Ectodermal cell (in vitro differentiated cells): ENCODE data around the gene TSPOAP1.

Experiments
- H3K27ac ChIP-seq: 2 replicates; pipeline ENCODE4 v1.7.0; 2013; ENCODE audit warnings: mild to moderate bottlenecking, low read depth, low read length; ENCODE audit not compliant: insufficient read depth, poor library complexity, severe bottlenecking
- H3K27me3 ChIP-seq: 2 replicates; pipeline ENCODE4 v1.7.0; 2013; ENCODE audit warnings: mild to moderate bottlenecking, low read length; ENCODE audit not compliant: insufficient read depth, control insufficient read depth, poor library complexity, severe bottlenecking
- H3K36me3 ChIP-seq: one replicate; pipeline ENCODE4 v1.7.0; 2013; ENCODE audit warnings: low read length; ENCODE audit not compliant: control insufficient read depth, insufficient read depth
- H3K4me1 ChIP-seq: one replicate; pipeline ENCODE4 v1.7.0; 2013; ENCODE audit warnings: low read length; ENCODE audit not compliant: control insufficient read depth, insufficient read depth
- H3K4me3 ChIP-seq: 2 replicates; pipeline ENCODE4 v1.7.0; 2013; ENCODE audit warnings: low read depth, low read length, control low read depth; ENCODE audit not compliant: insufficient read depth
- H3K9me3 ChIP-seq: 2 replicates; pipeline ENCODE4 v1.7.0; 2013; ENCODE audit warnings: mild to moderate bottlenecking, low read length, moderate library complexity; ENCODE audit not compliant: control insufficient read depth
- WGBS, 2 experiments: methylation state at CpG; one replicate each; pipeline ENCODE4 v1.1.7; 2013; ENCODE audit warnings: missing lambda C conversion rate in 2 of 2; 5-methylcytosine and 5-hydroxymethylcytosine counted together

TSPOAP1 gene

GRCh38 chr17:58326609-58327362 is 1.8 kb downstream of the TSPOAP1 start:
- peaks cover 8% of the 10 kb centered on the region for H3K27me3 ChIP-seq
- H3K4me3 ChIP-seq, result no peak overlapping the region
- no peak overlapping the region for H3K27ac ChIP-seq
- no peaks in the 10 kb centered on the region for H3K36me3 ChIP-seq
- WGBS, 2 experiments, result 89 to 93% methylated on average over 9 of the region's 9 CpGs
- H3K4me1 ChIP-seq, result peaks cover 45% of the 10 kb centered on the region
- H3K9me3 ChIP-seq, result no peaks in the 10 kb centered on the region

GRCh38 chr17:58325976-58326468 is 2.6 kb downstream of the TSPOAP1 start:
- H3K27ac ChIP-seq, result no peak overlapping the region
- no peaks in the 10 kb centered on the region for H3K9me3 ChIP-seq
- 84 to 89% methylated on average over 11 of the region's 11 CpGs for WGBS, 2 experiments
- H3K27me3 ChIP-seq, result peaks cover 8% of the 10 kb centered on the region
- H3K4me1 ChIP-seq, result peaks cover 42% of the 10 kb centered on the region
- H3K36me3 ChIP-seq, result no peaks in the 10 kb centered on the region
- no peak overlapping the region for H3K4me3 ChIP-seq

- Histone ChIP-seq H3K9me3 (no peaks in the 10 kb centered on the region), H3K27me3 (peaks cover 8% of the 10 kb centered on the region), H3K4me1 (peaks cover 42% of the 10 kb centered on the region), H3K4me3 (no peak overlapping the region), H3K36me3 (no peaks in the 10 kb centered on the region), H3K27ac (no peak overlapping the region)
- 76 to 79% methylated on average over 11 of the region's 11 CpGs for WGBS, 2 experiments
Measured at GRCh38 chr17:58325289-58325726, 3.3 kb downstream of the TSPOAP1 start.

GRCh38 chr17:58324409-58325288 is 3.9 kb downstream of the TSPOAP1 start:
- 12 to 16% methylated on average over 66 of the region's 66 CpGs for WGBS, 2 experiments
- no peak overlapping the region for H3K27ac ChIP-seq
- no peaks in the 10 kb centered on the region for H3K36me3 ChIP-seq
- H3K27me3 ChIP-seq, result peaks cover 8% of the 10 kb centered on the region
- peak overlapping the region; percentile 58 for H3K4me3 ChIP-seq
- H3K4me1 ChIP-seq, result peaks cover 41% of the 10 kb centered on the region
- H3K9me3 ChIP-seq, result no peaks in the 10 kb centered on the region

- WGBS, 2 experiments, result 33 to 37% methylated on average over 13 of the region's 13 CpGs
- peaks cover 8% of the 10 kb centered on the region for H3K27me3 ChIP-seq
- H3K36me3 ChIP-seq, result no peaks in the 10 kb centered on the region
- peak overlapping the region; percentile 58 for H3K4me3 ChIP-seq
- no peaks in the 10 kb centered on the region for H3K9me3 ChIP-seq
- H3K27ac ChIP-seq, result no peak overlapping the region
- H3K4me1 ChIP-seq, result peaks cover 35% of the 10 kb centered on the region
Measured at GRCh38 chr17:58324056-58324408, 4.6 kb downstream of the TSPOAP1 start.

- H3K27ac ChIP-seq, result no peak overlapping the region
- peaks cover 8% of the 10 kb centered on the region for H3K27me3 ChIP-seq
- peaks cover 32% of the 10 kb centered on the region for H3K4me1 ChIP-seq
- 85 to 89% methylated on average over 8 of the region's 8 CpGs for WGBS, 2 experiments
- H3K4me3 ChIP-seq, result peak overlapping the region; percentile 58
- no peaks in the 10 kb centered on the region for H3K9me3 ChIP-seq
- no peaks in the 10 kb centered on the region for H3K36me3 ChIP-seq
Measured at GRCh38 chr17:58323366-58324055, 5.1 kb downstream of the TSPOAP1 start.

- no peaks in the 10 kb centered on the region for H3K36me3 ChIP-seq
- peaks cover 8% of the 10 kb centered on the region for H3K27me3 ChIP-seq
- H3K9me3 ChIP-seq, result no peaks in the 10 kb centered on the region
- H3K4me3 ChIP-seq, result no peak overlapping the region
- 91 to 95% methylated on average over 9 of the region's 9 CpGs for WGBS, 2 experiments
- peaks cover 24% of the 10 kb centered on the region for H3K4me1 ChIP-seq
- no peak overlapping the region for H3K27ac ChIP-seq
Measured at GRCh38 chr17:58322581-58323185, 5.9 kb downstream of the TSPOAP1 start.

- 93 to 95% methylated on average over 18 of the region's 18 CpGs for WGBS, 2 experiments
Measured at GRCh38 chr17:58321571-58322525, 6.7 kb downstream of the TSPOAP1 start.

More at GRCh38 chr17:58321571-58322525, 6.7 kb downstream of the TSPOAP1 start:
- H3K4me3 ChIP-seq, result no peak overlapping the region
- peaks cover 24% of the 10 kb centered on the region for H3K4me1 ChIP-seq
- H3K9me3 ChIP-seq, result no peaks in the 10 kb centered on the region
- peaks cover 8% of the 10 kb centered on the region for H3K27me3 ChIP-seq
- no peaks in the 10 kb centered on the region for H3K36me3 ChIP-seq
- H3K27ac ChIP-seq, result no peak overlapping the region
